ENCODE results near the gene TTC33.

The TTC33 gene

GRCh38 chr5:40511801-40512200 is 244.0 kb downstream of the TTC33 start:
- in situ Hi-C loops (cut with MboI; ENCODE audit: low pct_unique_long_range_greater_than_20kb, low sequenced_read_pairs): no loop called here
- no peak for DNase-seq

DNA sequence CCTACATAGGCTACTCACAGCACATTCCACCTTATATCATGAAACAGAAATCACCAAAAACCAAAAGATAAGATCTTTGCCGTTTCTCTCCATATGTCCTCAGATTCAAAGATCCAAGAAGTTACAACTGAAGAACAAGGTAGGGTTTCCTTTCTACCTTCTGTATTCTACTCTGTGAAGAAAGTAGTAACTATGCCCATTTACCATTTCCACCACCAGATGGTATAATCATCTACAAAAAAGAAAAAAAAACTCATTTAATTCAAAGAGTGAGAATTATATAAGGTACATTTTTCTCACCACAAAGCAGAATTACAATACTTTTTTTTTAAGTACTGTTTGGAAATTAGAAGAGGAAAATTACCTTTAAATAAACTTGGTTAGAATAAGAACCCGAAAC is 248.7 kb downstream of the TTC33 start:
- in situ Hi-C loops (cut with MboI; ENCODE audit: low pct_unique_long_range_greater_than_20kb, low sequenced_read_pairs): no loop called here
- DNase-seq: no peak

DNA sequence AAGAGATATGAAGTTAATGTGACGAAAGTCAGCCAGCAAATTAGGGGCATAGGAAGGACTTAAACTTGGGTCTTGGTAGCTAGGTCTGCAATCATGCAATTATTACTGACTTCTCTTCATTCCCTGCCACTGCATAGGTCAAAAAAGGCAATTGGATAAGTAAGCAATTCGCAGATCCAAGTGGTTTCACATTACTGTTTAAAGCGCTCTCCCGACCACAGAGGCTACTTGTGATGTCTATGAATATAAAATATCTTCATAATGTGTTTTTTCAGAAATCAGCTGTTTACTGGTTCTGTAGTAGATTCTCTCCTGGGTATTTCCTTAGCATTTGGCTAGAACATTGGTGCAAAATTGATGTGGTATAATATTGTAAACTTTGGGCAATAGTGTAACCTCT is 250.7 kb downstream of the TTC33 start:
- no peak for DNase-seq
- in situ Hi-C loops (cut with MboI; ENCODE audit: low pct_unique_long_range_greater_than_20kb, low sequenced_read_pairs): no loop called here

DNA sequence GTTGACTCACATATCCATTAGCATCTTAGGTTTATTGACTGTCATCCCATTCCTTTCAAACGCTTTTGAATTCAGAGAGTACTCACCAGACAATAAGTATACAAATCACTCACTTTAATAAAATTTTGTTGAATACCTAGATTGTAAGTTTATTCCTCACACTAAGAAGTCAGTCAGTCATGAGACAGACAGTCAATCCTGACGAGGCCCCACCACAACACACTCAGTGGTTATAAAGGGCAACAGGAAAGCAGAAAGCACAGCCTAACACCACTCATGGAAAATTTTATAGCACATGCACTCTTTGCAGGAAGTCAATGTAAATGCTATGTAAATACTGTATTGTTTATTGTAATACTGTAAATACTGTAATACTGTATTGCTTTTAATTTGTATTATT is 252.3 kb downstream of the TTC33 start:
- in situ Hi-C loops (cut with MboI; ENCODE audit: low pct_unique_long_range_greater_than_20kb, low sequenced_read_pairs): no loop called here
- DNase-seq: no peak

DNA sequence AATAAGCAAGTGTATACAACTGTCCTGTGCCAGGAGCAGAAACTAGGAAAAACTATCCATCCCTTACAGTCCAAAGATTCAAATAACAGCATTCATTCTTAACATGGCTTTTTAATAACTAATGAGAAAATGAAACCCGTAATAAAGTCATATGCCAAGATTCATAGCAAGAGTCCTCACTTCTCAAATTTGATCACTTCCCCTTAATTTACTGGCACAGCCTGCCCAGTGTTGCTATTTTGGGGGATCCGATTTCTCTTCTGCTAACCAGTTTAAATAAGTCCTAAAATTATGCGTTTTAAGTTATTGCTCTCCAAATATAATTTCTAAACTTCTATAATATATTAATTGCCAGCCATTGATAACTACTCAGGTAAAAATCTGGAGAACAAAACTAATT is 253.0 kb downstream of the TTC33 start:
- DNase-seq: no peak

DNA sequence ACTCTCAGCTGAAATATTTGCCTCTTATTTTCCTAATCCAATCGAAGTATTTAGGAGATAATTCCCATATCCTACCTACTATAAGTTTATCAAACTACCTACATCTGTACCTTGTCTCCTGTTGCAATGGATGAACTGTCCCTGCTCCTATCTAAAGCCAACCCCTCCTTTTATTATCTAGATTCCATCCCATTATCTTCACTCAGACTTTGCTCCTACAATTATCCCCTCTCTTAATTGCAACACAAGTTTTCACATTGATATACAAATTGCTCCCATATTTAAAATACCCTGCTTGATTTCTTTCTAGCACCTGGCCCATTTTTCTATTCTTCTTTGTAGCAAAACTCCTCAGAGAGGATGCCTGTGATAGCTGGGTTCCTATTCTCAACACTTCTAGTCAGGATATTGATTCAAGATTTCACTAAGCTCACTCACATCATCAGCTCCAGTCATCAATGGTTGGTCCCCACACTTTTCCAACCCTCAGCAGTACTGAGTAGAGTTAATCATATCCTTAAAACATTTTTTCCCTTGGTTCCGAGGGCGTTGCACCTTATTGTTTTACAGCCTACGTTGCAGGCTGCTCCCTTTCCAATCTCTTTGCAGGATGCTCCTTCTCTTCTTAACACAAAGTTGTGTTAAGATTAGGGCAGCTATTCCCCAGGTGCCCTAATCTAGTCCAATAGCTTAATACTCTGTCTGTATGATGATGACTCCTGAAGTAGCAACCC is 253.9 kb downstream of the TTC33 start:
- in situ Hi-C loops (cut with MboI; ENCODE audit: low pct_unique_long_range_greater_than_20kb, low sequenced_read_pairs): no loop called here
- no peak for DNase-seq

More for the DNA sequence above, 253.0 kb downstream of the TTC33 start:
- in situ Hi-C loops (cut with MboI; ENCODE audit: low pct_unique_long_range_greater_than_20kb, low sequenced_read_pairs): no loop called here

DNA sequence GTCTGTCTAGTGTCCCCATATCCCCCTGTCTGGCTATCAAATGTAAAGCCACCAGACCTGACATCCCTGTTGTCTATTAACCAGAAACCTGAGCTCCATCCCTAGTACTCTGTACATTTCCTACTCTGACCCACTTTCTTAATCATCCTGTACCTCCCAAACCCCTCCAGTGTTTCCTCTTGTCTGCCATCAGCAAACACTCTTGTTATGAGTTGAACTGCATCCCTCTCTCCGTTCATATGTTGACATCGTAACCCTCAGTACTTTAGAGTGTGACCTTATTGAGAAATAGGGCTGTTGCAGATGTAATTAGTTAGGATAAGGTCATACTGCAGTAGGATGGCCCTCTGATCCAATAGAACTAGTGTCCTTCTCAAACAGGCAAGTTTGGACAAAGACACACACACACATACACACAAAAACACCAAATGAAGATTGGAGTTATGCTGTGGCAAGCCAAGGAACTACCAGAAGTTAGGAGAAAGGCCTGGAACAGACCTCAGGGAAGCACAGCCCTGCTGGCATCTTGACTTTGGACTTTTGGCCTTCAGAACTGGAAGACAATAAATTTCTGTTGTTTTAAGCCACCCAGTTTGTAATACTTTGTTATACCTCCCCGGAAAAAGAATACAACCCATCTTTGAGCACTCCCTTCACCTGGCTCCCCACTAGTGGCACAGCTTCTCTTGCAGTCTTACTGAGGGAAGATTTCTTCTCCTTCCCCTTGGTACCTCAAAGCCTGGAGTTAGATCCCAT is 256.1 kb downstream of the TTC33 start:
- in situ Hi-C loops (cut with MboI; ENCODE audit: low pct_unique_long_range_greater_than_20kb, low sequenced_read_pairs): no loop called here

DNA sequence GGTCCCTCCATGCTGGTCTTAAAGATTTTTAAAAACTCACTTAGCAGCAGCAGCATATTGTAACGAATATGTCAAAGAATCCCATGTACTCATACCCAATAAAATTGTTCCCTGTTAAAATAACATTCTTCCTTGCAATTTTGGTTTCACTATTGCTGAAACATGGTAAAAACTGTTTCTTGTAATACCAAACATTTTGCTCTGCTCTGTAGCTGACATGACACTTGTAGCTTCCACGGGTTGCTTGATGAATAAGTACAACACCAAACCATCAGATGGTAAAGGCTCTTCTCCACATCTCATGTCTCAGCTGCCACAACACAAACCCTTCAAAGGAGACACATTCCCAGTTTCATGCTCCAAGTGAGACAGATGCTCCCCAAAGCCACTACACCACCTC is 256.8 kb downstream of the TTC33 start:
- no peak for DNase-seq
- in situ Hi-C loops (cut with MboI; ENCODE audit: low pct_unique_long_range_greater_than_20kb, low sequenced_read_pairs): no loop called here

More for the DNA sequence above, 256.1 kb downstream of the TTC33 start:
- no peak for DNase-seq

- DNase-seq: no peak
- in situ Hi-C loops (cut with MboI; ENCODE audit: low pct_unique_long_range_greater_than_20kb, low sequenced_read_pairs): no loop called here
Observed at GRCh38 chr5:40497573-40497972, 258.2 kb downstream of the TTC33 start.

DNA sequence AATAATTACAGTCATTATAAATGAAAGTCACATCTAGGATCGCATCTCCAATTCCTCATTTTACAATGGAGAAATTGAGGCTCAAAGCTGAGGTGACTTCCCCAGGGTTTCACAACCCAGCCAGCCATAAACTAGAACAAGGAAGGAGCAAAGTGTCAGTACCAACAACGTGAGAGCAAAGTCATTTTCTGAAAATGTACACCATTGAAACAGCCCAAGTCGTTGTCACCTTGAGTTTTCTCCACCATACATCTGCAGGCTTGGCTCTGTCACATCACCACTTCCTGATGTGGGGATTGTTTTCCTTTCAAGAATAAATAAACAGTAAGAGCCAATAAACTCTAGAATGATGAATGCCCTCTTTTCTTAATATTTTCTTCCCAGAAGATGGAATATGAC is 260.5 kb downstream of the TTC33 start:
- DNase-seq: no peak
- in situ Hi-C loops (cut with MboI; ENCODE audit: low pct_unique_long_range_greater_than_20kb, low sequenced_read_pairs): no loop called here

- in situ Hi-C loops (cut with MboI; ENCODE audit: low pct_unique_long_range_greater_than_20kb, low sequenced_read_pairs): no loop called here
- no peak for DNase-seq
Observed at GRCh38 chr5:40494631-40495236, 261.0 kb downstream of the TTC33 start.

- no peak for DNase-seq
- in situ Hi-C loops (cut with MboI; ENCODE audit: low pct_unique_long_range_greater_than_20kb, low sequenced_read_pairs): no loop called here
Observed at GRCh38 chr5:40492056-40492455, 263.7 kb downstream of the TTC33 start.

GRCh38 chr5:40491644-40492043 is 264.1 kb downstream of the TTC33 start:
- in situ Hi-C loops (cut with MboI; ENCODE audit: low pct_unique_long_range_greater_than_20kb, low sequenced_read_pairs): no loop called here
- no peak for DNase-seq

- DNase-seq: peak; percentile 45
- in situ Hi-C loops (cut with MboI; ENCODE audit: low pct_unique_long_range_greater_than_20kb, low sequenced_read_pairs): no loop called here
Observed at GRCh38 chr5:40490464-40491111, 265.2 kb downstream of the TTC33 start.

DNA sequence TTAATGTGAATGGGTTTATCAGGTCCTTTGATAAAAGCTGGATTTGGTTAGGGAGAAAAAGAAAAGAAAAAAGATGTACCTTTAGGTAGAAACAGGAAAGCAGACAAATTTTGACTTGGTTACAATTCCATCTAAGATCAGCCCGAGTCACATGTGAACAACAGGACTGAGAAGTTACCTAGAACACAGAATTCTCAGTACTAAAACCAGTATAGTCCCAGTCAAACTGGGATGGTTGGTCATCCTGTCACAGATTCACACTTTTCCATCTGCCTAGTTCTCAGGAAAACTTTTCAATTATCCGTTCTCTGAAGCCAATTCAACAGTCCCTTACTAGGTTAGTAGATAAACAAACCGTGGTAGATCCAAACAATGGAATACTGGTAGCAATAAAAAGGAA is 266.3 kb downstream of the TTC33 start:
- in situ Hi-C loops (cut with MboI; ENCODE audit: low pct_unique_long_range_greater_than_20kb, low sequenced_read_pairs): no loop called here
- no peak for DNase-seq

DNA sequence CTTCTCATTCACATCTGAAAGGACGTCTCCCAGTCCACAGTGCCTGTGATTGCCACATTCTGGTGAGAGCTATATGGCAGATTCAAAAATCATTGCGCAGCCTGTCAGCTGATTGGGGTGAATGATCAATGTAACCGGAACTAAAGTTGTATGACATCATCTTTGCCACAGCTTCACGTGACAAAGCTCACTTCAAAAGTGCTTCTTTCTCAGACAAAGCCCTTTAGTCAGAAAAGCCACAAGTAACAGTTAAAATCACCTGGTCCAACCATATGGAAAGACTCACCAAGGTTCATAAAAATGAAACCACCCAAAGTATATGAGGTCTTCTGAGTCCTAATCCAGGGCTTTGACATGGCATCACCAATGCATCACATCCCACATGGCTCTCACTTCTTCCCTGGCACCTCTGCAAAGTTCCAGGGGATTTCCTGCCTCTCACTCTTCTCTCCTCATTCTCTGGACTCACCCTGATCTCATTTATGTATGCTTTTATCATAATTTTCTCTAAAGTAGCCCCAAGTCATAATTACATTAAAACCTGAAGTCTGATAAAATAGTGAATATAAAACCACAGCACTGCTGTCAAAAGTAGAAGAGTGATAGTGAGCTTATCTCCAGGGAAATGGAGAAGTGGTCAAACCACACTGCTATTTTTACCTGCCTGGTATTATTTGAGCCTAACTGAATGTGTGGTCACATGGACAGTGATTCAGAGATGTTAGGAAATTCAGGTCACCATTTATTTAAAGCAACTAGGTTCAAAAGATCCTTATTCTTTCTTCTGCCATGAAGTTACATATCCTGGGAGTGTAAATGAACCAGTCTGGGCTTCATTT is 269.1 kb downstream of the TTC33 start:
- in situ Hi-C loops (cut with MboI; ENCODE audit: low pct_unique_long_range_greater_than_20kb, low sequenced_read_pairs): no loop called here

GRCh38 chr5:40485021-40485998 is 270.5 kb downstream of the TTC33 start:
- in situ Hi-C loops (cut with MboI; ENCODE audit: low pct_unique_long_range_greater_than_20kb, low sequenced_read_pairs): no loop called here

More for the DNA sequence above, 269.1 kb downstream of the TTC33 start:
- DNase-seq: peak; percentile 93

GRCh38 chr5:40484495-40484894 is 271.3 kb downstream of the TTC33 start:
- peak; percentile 46 for DNase-seq
- in situ Hi-C loops (cut with MboI; ENCODE audit: low pct_unique_long_range_greater_than_20kb, low sequenced_read_pairs): no loop called here

More at GRCh38 chr5:40485021-40485998, 270.5 kb downstream of the TTC33 start:
- DNase-seq: peak; percentile 32
